SK-N-SH treated with all-trans-retinoic acid at 6 μM for 48 hours (cell line): ENCODE measurements around the gene SPTA1.

Experiments used
- ARNTL ChIP-seq: fragments of 450-650 bp; formaldehyde crosslinking; IDR thresholded peaks from 2 replicates; pipeline ENCODE4 v1.5.0; 2020; ENCODE audit warnings: low read depth, mild to moderate bottlenecking, moderate library complexity, borderline replicate concordance
- CSDC2 ChIP-seq: fragments of 250-450 bp; sonication (Bioruptor Pico); IDR thresholded peaks from 2 replicates; pipeline ENCODE4 v1.5.0; 2020; ENCODE audit warnings: mild to moderate bottlenecking, moderate library complexity
- OSR1 ChIP-seq: fragments of 250-450 bp; sonication (Bioruptor Pico); IDR thresholded peaks from 2 replicates; pipeline ENCODE4 v1.8.0; 2022; ENCODE audit warnings: moderate library complexity, mild to moderate bottlenecking, inconsistent platforms
- SNAI2 ChIP-seq: fragments of 250-450 bp; sonication (Bioruptor Pico); IDR thresholded peaks from 2 replicates; pipeline ENCODE4 v1.5.0; 2020; ENCODE audit warnings: mild to moderate bottlenecking, moderate library complexity
- TF ChIP-seq, protein P1 (sequence below): fragments of 250-450 bp; sonication (Bioruptor Pico); IDR thresholded peaks from 2 replicates; pipeline ENCODE4 v1.5.1; 2020; ENCODE audit warnings: low read depth, mild to moderate bottlenecking, moderate library complexity

GRCh38 chr1:158611916-158612315 is 74.6 kb downstream of the SPTA1 start:
- TF ChIP-seq ARNTL (CRISPR knock-in tag) (no peak), SNAI2 (CRISPR knock-in tag) (no peak), CSDC2 (CRISPR knock-in tag) (no peak), OSR1 (CRISPR knock-in tag) (no peak)
- TF ChIP-seq, protein P1, sequence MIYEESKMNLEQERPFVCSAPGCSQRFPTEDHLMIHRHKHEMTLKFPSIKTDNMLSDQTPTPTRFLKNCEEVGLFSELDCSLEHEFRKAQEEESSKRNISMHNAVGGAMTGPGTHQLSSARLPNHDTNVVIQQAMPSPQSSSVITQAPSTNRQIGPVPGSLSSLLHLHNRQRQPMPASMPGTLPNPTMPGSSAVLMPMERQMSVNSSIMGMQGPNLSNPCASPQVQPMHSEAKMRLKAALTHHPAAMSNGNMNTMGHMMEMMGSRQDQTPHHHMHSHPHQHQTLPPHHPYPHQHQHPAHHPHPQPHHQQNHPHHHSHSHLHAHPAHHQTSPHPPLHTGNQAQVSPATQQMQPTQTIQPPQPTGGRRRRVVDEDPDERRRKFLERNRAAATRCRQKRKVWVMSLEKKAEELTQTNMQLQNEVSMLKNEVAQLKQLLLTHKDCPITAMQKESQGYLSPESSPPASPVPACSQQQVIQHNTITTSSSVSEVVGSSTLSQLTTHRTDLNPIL (CRISPR knock-in tag) = no peak
